WTC11 (cell line): ENCODE measurements around the gene TRNP1. TPM values are rescaled to one million over a fixed set of nuclear protein-coding genes. Genes with fewer than 3 reads are reported as not detected.

Source experiments
- ATAC-seq: fragments of 200-7000 bp; cut with Tn5 transposase; 2 replicates; pipeline ENCODE4 v1.10.0; 2021; ENCODE audit warnings: mild to moderate bottlenecking, moderate library complexity
- CTCF ChIA-PET: fragments of 300-600 bp; sonication (Branson Sonifier 250); formaldehyde crosslinking; loops from one replicate; lab custom pipeline; 2021; ENCODE audit warnings: antibody characterized with exemption; lab: Charles Lee
- POLR2A ChIA-PET: fragments of 350-600 bp; sonication (Branson Sonifier 250); formaldehyde crosslinking; loops from one replicate; lab custom pipeline; 2021; ENCODE audit warnings: antibody characterized with exemption; lab: Charles Lee
- DNase-seq: peaks from one replicate; pipeline ENCODE4 v3.0.0; 2021; ENCODE audit warnings: low spot score
- H3K27ac Mint-ChIP-seq: 2 replicates; pipeline ENCODE4 v1.8.0; 2021; ENCODE audit warnings: mixed read lengths
- H3K27me3 Mint-ChIP-seq: 2 replicates; pipeline ENCODE4 v1.8.0; 2021; ENCODE audit warnings: low read depth, mild to moderate bottlenecking, moderate library complexity, mixed read lengths
- H3K36me3 Mint-ChIP-seq: 2 replicates; pipeline ENCODE4 v1.8.0; 2021; ENCODE audit warnings: mixed read lengths
- H3K4me1 Mint-ChIP-seq: 2 replicates; pipeline ENCODE4 v1.8.0; 2022; ENCODE audit warnings: mixed read lengths
- H3K4me3 Mint-ChIP-seq: 2 replicates; pipeline ENCODE4 v1.8.0; 2021; ENCODE audit warnings: mild to moderate bottlenecking, moderate library complexity, mixed read lengths
- H3K9me3 Mint-ChIP-seq: 2 replicates; pipeline ENCODE4 v1.8.0; 2021; ENCODE audit warnings: mixed read lengths
- AR ChIP-seq: fragments of 250-450 bp; sonication (Bioruptor Pico); IDR thresholded peaks from 2 replicates; pipeline ENCODE4 v1.9.0; 2021; ENCODE audit warnings: mild to moderate bottlenecking
- EMX1 ChIP-seq: fragments of 250-450 bp; sonication (Bioruptor Pico); IDR thresholded peaks from 2 replicates; pipeline ENCODE4 v1.8.0; 2021; ENCODE audit warnings: mild to moderate bottlenecking
- ETV6 ChIP-seq: sonication (generic); formaldehyde crosslinking; IDR thresholded peaks from 2 replicates; pipeline ENCODE4 v1.8.1; 2022; ENCODE audit warnings: mild to moderate bottlenecking, missing genetic modification reagents
- FOXP1 ChIP-seq: sonication (generic); formaldehyde crosslinking; IDR thresholded peaks from 2 replicates; pipeline ENCODE4 v1.8.0; 2022; ENCODE audit warnings: missing genetic modification reagents, mild to moderate bottlenecking, moderate library complexity, borderline replicate concordance
- JUN ChIP-seq: sonication (generic); formaldehyde crosslinking; IDR thresholded peaks from 2 replicates; pipeline ENCODE4 v1.8.0; 2023; ENCODE audit warnings: mild to moderate bottlenecking, missing genetic modification reagents
- MYBL2 ChIP-seq: sonication (generic); formaldehyde crosslinking; IDR thresholded peaks from 2 replicates; pipeline ENCODE4 v1.8.1; 2023; ENCODE audit warnings: mild to moderate bottlenecking, moderate library complexity, missing genetic modification reagents
- NFATC4 ChIP-seq: fragments of 250-450 bp; sonication (Bioruptor Pico); IDR thresholded peaks from 2 replicates; pipeline ENCODE4 v1.9.0; 2021; ENCODE audit warnings: mild to moderate bottlenecking
- NFYB ChIP-seq: sonication (generic); formaldehyde crosslinking; conservative IDR thresholded peaks from 2 replicates; pipeline ENCODE4 v1.8.0; 2022; ENCODE audit warnings: low read depth, missing genetic modification reagents
- ZBTB21 ChIP-seq: sonication (generic); formaldehyde crosslinking; IDR thresholded peaks from 2 replicates; pipeline ENCODE4 v1.8.1; 2023; ENCODE audit warnings: mild to moderate bottlenecking, missing genetic modification reagents, borderline replicate concordance
- ZNF671 ChIP-seq: fragments of 250-450 bp; sonication (Bioruptor Pico); IDR thresholded peaks from 2 replicates; pipeline ENCODE4 v1.8.0; 2021; ENCODE audit warnings: mild to moderate bottlenecking
- total RNA-seq: library from RNA; stranded (reverse); gene quantifications from 3 replicates; pipeline ENCODE4 v1.2.3, GENCODE V29; 2021
- TF ChIP-seq, protein P1 (sequence below): fragments of 250-450 bp; sonication (Bioruptor Pico); conservative IDR thresholded peaks from 2 replicates; pipeline ENCODE4 v1.9.0; 2021; ENCODE audit warnings: mild to moderate bottlenecking
- TF ChIP-seq, protein P2 (sequence below): sonication (generic); formaldehyde crosslinking; IDR thresholded peaks from 2 replicates; pipeline ENCODE4 v1.8.1; 2023; ENCODE audit warnings: mild to moderate bottlenecking, missing genetic modification reagents, moderate library complexity
- TF ChIP-seq, protein P3 (sequence below): fragments of 250-450 bp; sonication (Bioruptor Pico); IDR thresholded peaks from 2 replicates; pipeline ENCODE4 v1.8.0; 2021; ENCODE audit warnings: mild to moderate bottlenecking
- TF ChIP-seq, protein P4 (sequence below): fragments of 250-450 bp; sonication (Bioruptor Pico); IDR thresholded peaks from 2 replicates; pipeline ENCODE4 v1.9.0; 2021; ENCODE audit warnings: mild to moderate bottlenecking

Gene TRNP1
- total RNA-seq, 1 experiment from 2014 or later: 37.6 TPM

DNA sequence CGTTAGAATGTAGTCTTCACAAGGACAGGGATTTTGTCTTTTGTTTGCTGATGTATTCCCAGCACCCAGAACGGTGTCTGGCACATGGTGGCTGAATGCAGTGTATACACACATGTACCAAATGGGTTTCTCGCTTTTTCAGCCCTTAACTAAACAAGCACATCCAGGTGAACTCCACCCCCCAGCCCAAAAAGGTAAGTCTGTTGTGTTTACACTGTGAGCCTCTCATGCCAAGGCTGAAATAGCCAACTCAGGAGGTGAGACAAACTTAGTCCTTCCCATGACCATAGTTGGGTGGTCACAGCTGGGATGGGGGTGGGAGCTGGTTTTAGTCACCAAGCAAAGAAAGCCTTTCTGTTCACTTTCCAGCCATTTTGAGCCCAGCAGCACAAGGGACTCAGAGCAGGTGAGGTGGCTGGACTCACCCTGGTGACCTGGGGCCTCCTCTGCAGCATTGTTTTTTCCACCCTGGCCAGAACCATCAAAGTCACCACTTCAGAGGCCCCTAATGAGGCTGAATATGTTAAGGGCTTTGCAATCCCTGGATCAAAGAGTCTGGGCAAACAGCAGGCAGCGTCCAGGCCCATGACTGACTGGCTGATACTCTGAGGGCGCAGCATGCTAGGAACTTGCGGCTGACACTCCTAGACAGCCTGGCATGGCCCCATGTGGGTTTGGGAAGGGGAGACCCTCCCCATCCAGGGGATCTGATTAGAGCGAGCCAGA lies 10.4 kb downstream of the TRNP1 start:
- POLR2A ChIA-PET: interaction anchor here (0.5 to 1.9 kb wide), 5 partner anchors 9 to 26 kb away, joined by 3 to 7 read pairs (median 4); partner anchors contain the start of genes TENT5B and TRNP1
- no peak overlapping the region for H3K4me3 Mint-ChIP-seq

GRCh38 chr1:27004471-27005165 lies 11.1 kb downstream of the TRNP1 start:
- no peaks in the 10 kb centered on the region for H3K27me3 Mint-ChIP-seq
- POLR2A ChIA-PET: interaction anchor here (0.5 to 1.9 kb wide), 6 partner anchors 8 to 27 kb away, joined by 3 to 7 read pairs (median 4); partner anchors contain the start of genes TENT5B and TRNP1
- 0 out of 2 replicates have a peak overlapping the region, but pooled peaks have one; percentile 14 for H3K4me3 Mint-ChIP-seq
- peaks cover 87% of the 10 kb centered on the region for H3K4me1 Mint-ChIP-seq
- peaks cover 55% of the 10 kb centered on the region for H3K36me3 Mint-ChIP-seq
- peak overlapping the region; percentile 97 for H3K27ac Mint-ChIP-seq
- no peaks in the 10 kb centered on the region for H3K9me3 Mint-ChIP-seq
- DNase-seq (peak; percentile 50), ATAC-seq (peak; percentile 7)
- CTCF ChIA-PET: interaction anchor here (0.6 to 7.0 kb wide), 9 partner anchors 8 to 292 kb away, joined by 3 to 77 read pairs (median 4); partner anchors contain the start of gene TRNP1
- TF ChIP-seq, protein P1, sequence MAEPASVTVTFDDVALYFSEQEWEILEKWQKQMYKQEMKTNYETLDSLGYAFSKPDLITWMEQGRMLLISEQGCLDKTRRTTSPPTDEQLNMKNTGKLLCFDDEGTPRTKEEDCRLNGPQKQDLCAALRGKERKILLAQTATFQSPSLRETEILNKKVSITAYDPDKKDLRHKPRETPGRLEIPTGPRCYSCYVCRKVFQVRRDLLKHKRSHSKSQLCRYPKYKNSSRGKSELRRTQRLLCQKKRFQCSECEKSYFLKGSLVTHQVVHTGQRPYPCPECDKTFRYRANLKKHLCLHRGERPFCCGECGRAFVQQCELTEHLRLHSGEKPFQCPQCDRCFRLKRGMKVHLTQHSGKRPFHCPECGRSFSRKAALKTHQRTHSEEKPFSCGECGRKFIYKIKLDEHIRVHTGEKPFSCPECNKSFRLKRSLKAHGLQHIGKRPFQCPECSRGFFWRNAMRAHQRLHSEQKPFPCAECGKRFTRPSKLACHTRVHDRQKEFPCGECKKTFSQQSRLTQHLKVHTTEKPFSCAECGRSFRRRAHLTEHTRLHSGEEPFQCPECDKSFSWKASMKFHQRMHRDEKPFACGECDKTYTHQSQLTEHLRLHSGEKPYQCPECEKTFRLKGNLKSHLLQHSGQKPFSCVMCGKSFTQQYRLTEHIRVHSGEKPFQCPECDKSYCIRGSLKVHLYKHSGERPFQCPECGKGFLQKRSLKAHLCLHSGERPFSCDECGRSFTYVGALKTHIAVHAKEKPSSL (CRISPR knock-in tag): peak; percentile 80
- TF ChIP-seq, protein P2, sequence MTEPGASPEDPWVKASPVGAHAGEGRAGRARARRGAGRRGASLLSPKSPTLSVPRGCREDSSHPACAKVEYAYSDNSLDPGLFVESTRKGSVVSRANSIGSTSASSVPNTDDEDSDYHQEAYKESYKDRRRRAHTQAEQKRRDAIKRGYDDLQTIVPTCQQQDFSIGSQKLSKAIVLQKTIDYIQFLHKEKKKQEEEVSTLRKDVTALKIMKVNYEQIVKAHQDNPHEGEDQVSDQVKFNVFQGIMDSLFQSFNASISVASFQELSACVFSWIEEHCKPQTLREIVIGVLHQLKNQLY (CRISPR knock-in tag): 0 out of 2 replicates have a peak, but pooled peaks have one; percentile 1
- no peak; the same call in 1 of the 2 replicates for TF ChIP-seq AR (CRISPR knock-in tag)
- 0 out of 2 replicates have a peak, but pooled peaks have one; percentile 16 for TF ChIP-seq ZNF671 (CRISPR knock-in tag)
- TF ChIP-seq ZBTB21 (CRISPR knock-in tag): no peak
- TF ChIP-seq, protein P3, sequence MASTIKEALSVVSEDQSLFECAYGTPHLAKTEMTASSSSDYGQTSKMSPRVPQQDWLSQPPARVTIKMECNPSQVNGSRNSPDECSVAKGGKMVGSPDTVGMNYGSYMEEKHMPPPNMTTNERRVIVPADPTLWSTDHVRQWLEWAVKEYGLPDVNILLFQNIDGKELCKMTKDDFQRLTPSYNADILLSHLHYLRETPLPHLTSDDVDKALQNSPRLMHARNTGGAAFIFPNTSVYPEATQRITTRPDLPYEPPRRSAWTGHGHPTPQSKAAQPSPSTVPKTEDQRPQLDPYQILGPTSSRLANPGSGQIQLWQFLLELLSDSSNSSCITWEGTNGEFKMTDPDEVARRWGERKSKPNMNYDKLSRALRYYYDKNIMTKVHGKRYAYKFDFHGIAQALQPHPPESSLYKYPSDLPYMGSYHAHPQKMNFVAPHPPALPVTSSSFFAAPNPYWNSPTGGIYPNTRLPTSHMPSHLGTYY (CRISPR knock-in tag): no peak; the same call in 1 of the 2 replicates
- TF ChIP-seq NFATC4 (CRISPR knock-in tag): peak; percentile 53; the same call in 1 of the 2 replicates

More for the DNA sequence above, 10.4 kb downstream of the TRNP1 start:
- H3K9me3 Mint-ChIP-seq: no peaks in the 10 kb centered on the region
- peak overlapping the region; percentile 97 for H3K27ac Mint-ChIP-seq
- ATAC-seq (no peak), DNase-seq (no peak)
- H3K36me3 Mint-ChIP-seq: peaks cover 54% of the 10 kb centered on the region
- H3K27me3 Mint-ChIP-seq: no peaks in the 10 kb centered on the region
- CTCF ChIA-PET: interaction anchor here (0.6 to 7.0 kb wide), 10 partner anchors 7 to 1166 kb away, joined by 3 to 77 read pairs (median 4); partner anchors contain the start of gene TRNP1
- peaks cover 87% of the 10 kb centered on the region for H3K4me1 Mint-ChIP-seq
- TF ChIP-seq ZNF671 (CRISPR knock-in tag): 0 out of 2 replicates have a peak, but pooled peaks have one; percentile 44
- 0 out of 2 replicates have a peak, but pooled peaks have one; percentile 1 for TF ChIP-seq AR (CRISPR knock-in tag)
- TF ChIP-seq, protein P1 (CRISPR knock-in tag): 0 out of 2 replicates have a peak, but pooled peaks have one; percentile 23
- TF ChIP-seq NFATC4 (CRISPR knock-in tag): peak; percentile 53; the same call in 1 of the 2 replicates
- no peak for TF ChIP-seq JUN (CRISPR knock-in tag)
- TF ChIP-seq NFYB (CRISPR knock-in tag): no peak
- TF ChIP-seq FOXP1 (CRISPR knock-in tag): no peak
- TF ChIP-seq EMX1 (CRISPR knock-in tag): peak; percentile 22; the same call in 1 of the 2 replicates
- no peak for TF ChIP-seq MYBL2 (CRISPR knock-in tag)
- 0 out of 2 replicates have a peak, but pooled peaks have one; percentile 44 for TF ChIP-seq ETV6 (CRISPR knock-in tag)
- TF ChIP-seq, protein P4, sequence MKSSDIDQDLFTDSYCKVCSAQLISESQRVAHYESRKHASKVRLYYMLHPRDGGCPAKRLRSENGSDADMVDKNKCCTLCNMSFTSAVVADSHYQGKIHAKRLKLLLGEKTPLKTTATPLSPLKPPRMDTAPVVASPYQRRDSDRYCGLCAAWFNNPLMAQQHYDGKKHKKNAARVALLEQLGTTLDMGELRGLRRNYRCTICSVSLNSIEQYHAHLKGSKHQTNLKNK: no peak
